ENCODE data around the gene WNK3. TPM values are rescaled to one million over a fixed set of nuclear protein-coding genes. Genes with fewer than 3 reads are reported as not detected.

The WNK3 gene
- total RNA-seq, 2 donors from 2014 or later, result 1.7 to 3.0 TPM

DNA sequence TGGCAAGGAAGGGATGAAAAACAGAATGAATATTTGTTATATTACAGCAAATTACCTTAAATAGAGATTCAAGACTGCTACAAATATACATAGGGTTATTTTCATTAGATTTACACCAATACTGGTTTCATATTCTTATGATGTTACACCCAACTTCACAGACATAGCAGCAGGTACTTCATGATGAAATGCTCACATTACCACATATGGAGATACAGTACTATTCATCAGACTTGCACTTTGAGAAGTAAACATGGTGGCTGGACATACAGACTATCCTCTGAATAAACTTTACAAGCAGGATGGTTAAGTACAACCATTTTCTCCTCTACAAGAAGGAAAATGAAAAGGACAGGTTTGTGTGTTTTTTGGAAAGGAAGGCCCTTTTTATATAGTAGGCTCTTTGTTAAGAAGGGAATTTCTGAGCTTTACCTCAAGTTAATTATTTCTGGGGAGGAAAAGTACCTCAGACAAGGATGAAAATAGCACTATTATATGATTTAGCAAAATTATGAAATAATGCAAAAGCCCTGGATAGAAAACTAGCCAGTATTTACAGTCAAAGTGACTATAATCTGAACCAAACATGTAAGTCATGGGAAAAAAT, 162.8 kb downstream of the WNK3 start:
- Histone ChIP-seq H3K27ac (no peak overlapping the region), H3K36me3 (no peaks in the 10 kb centered on the region), H3K27me3 (no peaks in the 10 kb centered on the region), H3K9me3 (no peaks in the 10 kb centered on the region), H3K4me1 (no peaks in the 10 kb centered on the region), H3K4me3 (no peak overlapping the region)
- no peak for DNase-seq (ENCODE audit: low spot score)
- TF ChIP-seq, protein P1, sequence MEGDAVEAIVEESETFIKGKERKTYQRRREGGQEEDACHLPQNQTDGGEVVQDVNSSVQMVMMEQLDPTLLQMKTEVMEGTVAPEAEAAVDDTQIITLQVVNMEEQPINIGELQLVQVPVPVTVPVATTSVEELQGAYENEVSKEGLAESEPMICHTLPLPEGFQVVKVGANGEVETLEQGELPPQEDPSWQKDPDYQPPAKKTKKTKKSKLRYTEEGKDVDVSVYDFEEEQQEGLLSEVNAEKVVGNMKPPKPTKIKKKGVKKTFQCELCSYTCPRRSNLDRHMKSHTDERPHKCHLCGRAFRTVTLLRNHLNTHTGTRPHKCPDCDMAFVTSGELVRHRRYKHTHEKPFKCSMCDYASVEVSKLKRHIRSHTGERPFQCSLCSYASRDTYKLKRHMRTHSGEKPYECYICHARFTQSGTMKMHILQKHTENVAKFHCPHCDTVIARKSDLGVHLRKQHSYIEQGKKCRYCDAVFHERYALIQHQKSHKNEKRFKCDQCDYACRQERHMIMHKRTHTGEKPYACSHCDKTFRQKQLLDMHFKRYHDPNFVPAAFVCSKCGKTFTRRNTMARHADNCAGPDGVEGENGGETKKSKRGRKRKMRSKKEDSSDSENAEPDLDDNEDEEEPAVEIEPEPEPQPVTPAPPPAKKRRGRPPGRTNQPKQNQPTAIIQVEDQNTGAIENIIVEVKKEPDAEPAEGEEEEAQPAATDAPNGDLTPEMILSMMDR (IDR thresholded peaks at IDR 0.05), result no peak

DNA sequence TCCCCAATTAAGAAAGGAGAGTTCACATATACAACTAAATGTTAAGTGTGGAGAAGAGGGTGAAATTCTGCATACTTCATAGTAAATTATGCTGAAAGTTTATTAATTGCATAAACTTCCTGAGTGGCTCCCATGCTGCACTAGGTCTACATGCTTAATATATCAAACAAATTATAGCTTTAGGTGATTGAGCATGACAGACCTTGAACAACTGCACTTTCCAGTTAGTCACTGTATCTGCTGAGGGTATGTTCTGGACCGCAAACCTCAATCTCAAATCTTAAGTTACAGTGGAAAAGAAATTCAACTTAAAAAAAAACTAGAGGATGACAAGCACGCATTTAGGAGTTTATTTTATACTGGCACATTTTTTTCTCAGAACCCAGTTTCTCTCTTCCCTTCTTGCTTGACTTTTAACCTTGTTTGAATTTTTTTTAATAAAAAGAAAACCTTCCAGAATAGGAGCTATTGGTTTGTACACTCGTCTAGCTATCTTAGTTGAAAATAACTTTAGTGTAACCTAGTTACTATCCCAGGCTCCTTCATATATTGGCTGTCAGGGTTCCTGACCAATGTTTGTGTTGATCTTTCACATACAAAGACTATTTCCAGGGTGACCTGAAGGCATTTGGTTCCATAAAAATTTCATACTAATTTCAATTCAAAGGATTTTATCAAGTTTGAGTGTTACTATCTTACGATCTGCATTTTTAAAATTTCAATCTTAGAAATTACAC, 164.6 kb downstream of the WNK3 start:
- no peak overlapping the region for H3K27ac ChIP-seq
- no peaks in the 10 kb centered on the region for H3K4me1 ChIP-seq
- no peaks in the 10 kb centered on the region for H3K27me3 ChIP-seq
- TF ChIP-seq, protein P1 (IDR thresholded peaks at IDR 0.05), result no peak
- H3K4me3 ChIP-seq, result no peak overlapping the region
- H3K9me3 ChIP-seq, result no peaks in the 10 kb centered on the region
- H3K36me3 ChIP-seq, result no peaks in the 10 kb centered on the region
- no peak for DNase-seq (ENCODE audit: low spot score)

DNA sequence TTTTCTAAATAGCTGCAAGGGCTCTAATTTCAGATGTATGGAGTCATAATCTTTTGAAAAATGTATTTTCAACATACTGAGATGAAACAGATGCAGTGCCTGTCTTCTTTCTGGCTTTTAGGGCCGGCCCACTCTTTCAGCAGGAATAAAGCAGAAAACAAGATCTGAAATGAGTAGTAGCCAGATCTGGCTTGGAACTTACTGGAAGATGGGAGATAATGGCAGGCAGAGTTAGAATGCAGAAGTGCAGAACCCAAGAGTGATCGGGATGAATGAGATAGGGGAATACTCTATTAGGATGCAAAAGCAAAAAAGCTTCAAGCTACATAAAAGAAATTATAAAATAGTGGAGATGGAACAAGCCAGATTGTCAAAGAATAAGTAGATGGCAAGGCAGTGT, 173.4 kb downstream of the WNK3 start:
- DNase-seq (ENCODE audit: low spot score), result no peak
- Histone ChIP-seq H3K4me1 (peaks cover 0 to 18% of the 10 kb centered on the region in 2 donors), H3K27me3 (no peaks in the 10 kb centered on the region), H3K9me3 (no peaks in the 10 kb centered on the region), H3K4me3 (no peak overlapping the region), H3K27ac (no peak overlapping the region), H3K36me3 (no peaks in the 10 kb centered on the region)
- TF ChIP-seq, protein P1 (IDR thresholded peaks at IDR 0.05), result no peak

DNA sequence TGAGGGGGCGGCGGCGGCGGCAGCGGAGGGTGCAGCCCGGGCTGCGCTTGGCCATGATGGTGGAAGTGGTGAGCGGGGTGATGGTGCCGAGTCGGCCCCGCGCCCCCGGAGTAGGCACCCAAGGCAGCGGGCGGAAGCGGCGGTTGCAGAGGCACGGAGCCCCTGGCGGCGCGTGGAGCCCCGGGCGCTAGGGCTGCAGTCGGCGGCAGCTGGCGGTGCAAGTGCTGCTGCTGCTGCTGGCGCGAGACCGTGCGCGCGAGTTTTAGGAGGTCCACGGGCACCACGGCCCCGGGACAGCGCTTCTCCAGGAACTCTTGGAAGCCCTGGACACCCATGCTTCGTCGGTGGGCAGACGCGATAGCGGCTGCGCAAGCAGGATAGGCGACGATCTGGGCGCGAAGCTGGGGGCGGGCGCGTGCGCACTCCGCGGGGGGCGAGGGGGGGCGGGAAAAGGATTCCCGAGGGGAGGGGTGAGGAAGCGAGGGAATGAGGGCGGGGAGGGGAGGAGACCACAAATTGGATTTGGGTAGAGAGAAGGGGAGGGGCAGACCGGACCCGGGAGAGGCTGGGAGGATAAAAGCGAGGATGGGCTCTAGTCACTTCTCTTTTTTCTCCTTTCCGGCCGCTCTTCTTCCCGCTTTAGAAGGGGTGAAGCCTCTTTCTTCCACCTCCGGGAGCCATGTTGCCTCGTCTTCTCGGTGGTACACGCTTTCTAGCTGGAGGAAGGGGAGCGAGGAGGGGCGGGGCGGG, 174.8 kb downstream of the WNK3 start, which contains the start of gene FAM120C:
FAM120C (minus strand) TSS at position 391 of the 750 bp plus-strand sequence; CDS start at position 335, 56 bp downstream.
- Histone ChIP-seq H3K4me1 (peaks cover 0 to 18% of the 10 kb centered on the region in 2 donors), H3K27ac (peak within 1 kb of the TSS; percentile 83 to 93), H3K27me3 (no peaks in the 10 kb centered on the region), H3K9me3 (no peaks in the 10 kb centered on the region), H3K36me3 (no peaks in the 10 kb centered on the region), H3K4me3 (peak within 1 kb of the TSS; percentile 64 to 75)
- TF ChIP-seq, protein P1 (IDR thresholded peaks at IDR 0.05), result no peak
- peak; percentile 62 for DNase-seq (ENCODE audit: low spot score)

DNA sequence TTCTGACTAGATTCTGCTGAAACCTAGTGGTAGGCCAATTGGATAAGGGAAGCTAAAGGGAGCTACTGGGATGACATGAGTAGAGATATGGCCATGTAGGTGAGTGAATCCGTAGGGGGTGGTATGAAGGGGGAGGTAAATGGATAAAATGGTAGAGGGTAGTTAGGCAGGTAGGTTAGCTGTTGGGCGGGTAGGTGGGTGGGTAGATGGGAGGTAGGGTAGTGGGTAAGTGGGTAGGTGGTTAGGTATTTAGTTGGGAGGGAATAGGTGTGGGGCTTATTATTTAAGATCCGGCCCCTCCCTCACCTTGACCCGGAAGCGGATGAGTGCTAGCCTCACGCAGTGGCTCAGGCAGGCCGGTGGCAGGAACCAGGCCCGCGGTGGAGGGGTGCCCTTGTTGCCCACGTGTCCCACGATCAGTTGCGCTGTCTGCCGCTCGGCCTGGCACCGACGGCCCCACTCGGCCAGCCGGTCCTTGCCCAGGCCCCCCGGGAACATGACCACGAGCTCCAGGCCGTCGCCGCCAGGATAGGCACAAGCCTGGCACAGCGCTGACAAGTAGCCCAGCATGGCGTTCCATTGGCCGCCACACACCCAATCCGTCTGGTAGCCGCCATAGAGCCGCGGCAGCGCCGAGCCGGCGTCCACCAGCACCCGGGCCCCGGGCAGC, 175.5 kb downstream of the WNK3 start:
- Histone ChIP-seq H3K27ac (peak overlapping the region; percentile 83 to 93), H3K27me3 (no peaks in the 10 kb centered on the region), H3K4me1 (peaks cover 0 to 18% of the 10 kb centered on the region in 2 donors), H3K4me3 (peak overlapping the region; percentile 64 to 75), H3K9me3 (no peaks in the 10 kb centered on the region), H3K36me3 (no peaks in the 10 kb centered on the region)
- TF ChIP-seq, protein P1 (IDR thresholded peaks at IDR 0.05), result no peak
- DNase-seq (ENCODE audit: low spot score), result peak; percentile 59
